NOMO-1 (cell line): ENCODE data around the gene ASRGL1.

Experiments
- DNase-seq, 2 experiments: peaks; one replicate each; lab custom pipeline; 2025; ENCODE audit not compliant: unreplicated experiment in 2 of 2; lab: John Stamatoyannopoulos, UW

ASRGL1 gene

GRCh38 chr11:62392506-62392905 is 55.3 kb downstream of the ASRGL1 start:
- DNase-seq = no peak

- no peak for DNase-seq
Measured at GRCh38 chr11:62393061-62393611, 55.9 kb downstream of the ASRGL1 start.

- DNase-seq = no peak
Measured at GRCh38 chr11:62393735-62394134, 56.5 kb downstream of the ASRGL1 start.

GRCh38 chr11:62394825-62395538 is 57.7 kb downstream of the ASRGL1 start:
- peak; percentile 38 to 90 for DNase-seq

GRCh38 chr11:62395885-62396551 is 58.8 kb downstream of the ASRGL1 start:
- DNase-seq = no peak

DNA sequence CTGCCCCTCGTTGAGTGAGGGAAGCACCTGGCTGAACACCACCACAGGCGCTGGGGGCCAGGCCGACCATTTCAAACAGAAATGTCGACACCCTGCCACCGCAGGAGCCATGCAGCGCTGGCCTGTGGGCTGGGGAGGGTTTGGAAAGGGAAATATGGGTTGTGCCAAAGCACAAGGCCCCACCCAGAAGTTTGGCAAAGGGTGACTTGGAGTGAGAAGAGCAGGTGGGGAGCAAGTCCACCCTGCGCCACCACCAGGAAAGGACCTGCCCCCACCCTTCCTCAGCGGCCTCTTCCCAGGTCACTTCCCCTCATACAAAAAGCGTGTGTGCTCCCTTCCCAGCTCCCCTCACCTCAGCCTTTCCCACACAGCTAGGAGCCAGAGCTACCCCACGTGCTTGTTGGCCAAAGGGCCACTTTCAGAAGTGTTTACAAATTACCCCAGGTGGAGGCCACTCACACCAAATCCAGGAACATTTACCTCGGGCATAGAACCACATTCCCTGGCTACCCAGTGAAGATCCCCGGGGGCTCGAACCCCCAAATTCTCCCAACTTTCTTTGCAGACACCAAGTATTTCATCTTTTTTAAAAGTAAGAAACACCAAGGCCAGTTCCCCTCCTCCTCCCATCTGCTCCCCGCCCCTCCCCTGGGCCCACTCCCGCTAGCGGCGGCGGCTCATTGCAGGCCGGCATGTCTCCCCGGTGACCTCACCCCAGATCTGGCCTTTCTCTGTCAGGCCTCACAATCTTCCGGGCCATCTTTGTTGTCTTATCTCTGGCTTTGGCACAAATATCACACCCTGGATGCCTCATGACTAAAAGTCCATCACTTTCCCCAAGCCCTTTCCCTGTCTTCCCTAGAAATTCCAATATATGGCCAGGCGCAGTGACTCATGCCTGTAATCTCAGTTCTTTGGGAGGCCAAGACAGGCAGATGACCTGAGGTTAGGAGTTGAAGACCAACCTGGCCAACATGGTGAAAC is 61.1 kb downstream of the ASRGL1 start:
- peak; percentile 30 to 40 for DNase-seq

DNA sequence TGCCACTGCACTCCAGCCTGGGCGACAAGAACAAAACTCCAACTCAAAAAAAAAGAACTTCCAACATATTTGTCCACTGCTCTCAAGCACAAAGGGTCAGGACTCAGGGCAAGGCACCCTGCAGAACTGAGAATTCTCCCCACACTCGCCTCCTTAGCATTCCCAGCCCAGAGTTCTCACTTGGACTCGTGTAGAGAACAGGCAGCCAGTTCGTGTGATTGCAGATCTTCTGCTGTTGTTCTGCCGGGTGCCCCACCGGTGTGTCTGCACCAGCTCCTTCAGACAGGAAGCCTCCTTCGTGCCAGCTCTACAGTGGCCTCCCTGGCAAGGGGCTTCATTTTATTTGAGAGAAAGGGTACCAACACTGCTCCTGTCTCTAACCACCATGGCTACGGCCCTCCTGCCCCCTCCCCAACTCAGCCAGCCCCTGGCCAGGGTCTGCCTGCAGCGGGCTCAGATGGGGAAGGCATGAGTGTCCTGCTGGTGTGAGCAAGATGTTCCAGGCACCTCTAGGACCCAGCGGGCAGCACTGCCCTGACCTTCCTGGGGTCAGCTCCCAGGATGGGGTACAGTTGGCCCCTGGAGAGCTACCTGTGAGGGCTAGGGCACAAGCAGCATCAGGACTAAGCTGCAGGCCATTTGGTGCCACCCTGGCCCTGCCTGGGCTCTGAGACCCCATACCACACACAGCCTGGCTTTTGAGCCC is 62.1 kb downstream of the ASRGL1 start:
- no peak for DNase-seq

GRCh38 chr11:62399878-62400266 is 62.6 kb downstream of the ASRGL1 start:
- DNase-seq = no peak

- no peak for DNase-seq
Measured at GRCh38 chr11:62400281-62400680, 63.0 kb downstream of the ASRGL1 start.

DNA sequence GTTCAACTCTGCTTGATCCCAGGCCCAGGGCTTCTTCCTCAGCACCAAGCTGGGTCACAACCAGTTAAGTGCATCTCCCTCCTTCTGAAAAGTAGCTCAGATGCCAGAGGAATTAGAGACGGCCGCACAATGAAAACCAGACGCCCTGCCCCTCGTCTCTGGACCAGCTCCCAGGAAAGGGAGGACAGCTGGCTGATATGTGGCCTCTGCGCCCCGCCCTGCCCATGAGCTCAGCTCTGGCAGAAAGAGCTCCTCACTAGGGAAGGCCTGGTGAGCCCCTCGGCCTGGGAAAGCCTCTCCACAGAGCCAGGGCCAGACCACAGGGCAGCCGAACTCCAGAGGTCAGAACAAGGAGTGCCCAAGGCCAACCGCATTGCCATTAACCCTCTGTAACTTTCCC is 63.5 kb downstream of the ASRGL1 start:
- no peak for DNase-seq

GRCh38 chr11:62401356-62401755 is 64.1 kb downstream of the ASRGL1 start:
- no peak for DNase-seq

DNA sequence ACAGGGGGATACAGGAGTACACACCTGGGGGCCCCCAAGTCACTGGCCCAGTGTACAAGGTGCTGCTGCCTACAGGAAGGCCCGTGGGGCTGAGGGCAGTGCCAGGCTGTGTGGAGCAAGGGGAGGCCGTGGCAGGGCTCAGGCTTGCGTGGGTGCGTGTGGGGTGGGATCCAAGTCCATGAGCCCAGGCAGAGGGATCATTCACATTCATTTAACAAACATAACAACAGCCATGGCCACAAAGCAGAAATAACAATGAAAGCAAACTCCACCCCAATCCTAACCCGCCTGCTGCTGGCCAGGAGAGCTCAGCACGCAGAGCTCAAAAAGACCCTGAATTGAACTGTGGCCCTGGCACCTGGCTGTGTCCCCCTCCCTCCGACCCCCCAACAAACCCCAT is 64.6 kb downstream of the ASRGL1 start:
- no peak for DNase-seq

DNA sequence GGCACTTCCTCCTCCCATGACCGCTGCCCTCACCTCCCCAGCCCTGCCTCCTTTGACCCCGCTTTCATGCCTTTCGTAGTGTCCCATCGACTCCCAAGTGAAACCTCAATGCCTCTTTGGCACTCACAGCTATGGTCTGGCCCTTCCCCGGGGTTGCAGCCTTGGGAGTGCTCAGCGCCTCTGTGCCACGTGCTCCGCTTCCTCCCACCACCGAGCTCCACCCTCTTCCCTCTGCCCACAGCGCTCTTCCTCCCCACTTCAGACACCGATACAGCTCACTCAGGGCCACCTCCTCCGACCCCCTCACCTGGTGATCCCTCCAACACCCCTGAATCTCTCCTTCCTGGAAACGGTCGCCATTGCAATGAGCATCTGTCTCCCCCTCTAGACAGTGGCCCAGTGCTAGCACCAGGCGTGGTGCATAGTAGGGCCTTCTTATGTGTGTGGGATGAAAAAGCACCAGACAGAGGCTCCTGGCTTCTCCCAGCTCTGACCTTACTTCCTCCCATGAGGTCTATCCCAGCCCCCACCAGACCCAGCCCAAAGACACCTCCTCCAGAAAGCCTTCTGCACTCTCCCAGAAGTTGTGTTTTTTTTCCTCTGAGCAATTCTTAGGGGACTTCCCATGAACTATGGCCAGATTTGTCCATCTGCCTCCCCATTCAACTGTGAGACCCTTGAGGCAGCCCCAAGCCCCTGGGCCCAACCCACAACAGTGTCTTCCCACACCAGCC is 65.1 kb downstream of the ASRGL1 start:
- DNase-seq = peak; percentile 61 to 69

GRCh38 chr11:62402960-62403730 is 65.9 kb downstream of the ASRGL1 start:
- DNase-seq = no peak

- DNase-seq = no peak
Measured at GRCh38 chr11:62404435-62404834, 67.2 kb downstream of the ASRGL1 start.

- no peak for DNase-seq
Measured at GRCh38 chr11:62404901-62405300, 67.7 kb downstream of the ASRGL1 start.

DNA sequence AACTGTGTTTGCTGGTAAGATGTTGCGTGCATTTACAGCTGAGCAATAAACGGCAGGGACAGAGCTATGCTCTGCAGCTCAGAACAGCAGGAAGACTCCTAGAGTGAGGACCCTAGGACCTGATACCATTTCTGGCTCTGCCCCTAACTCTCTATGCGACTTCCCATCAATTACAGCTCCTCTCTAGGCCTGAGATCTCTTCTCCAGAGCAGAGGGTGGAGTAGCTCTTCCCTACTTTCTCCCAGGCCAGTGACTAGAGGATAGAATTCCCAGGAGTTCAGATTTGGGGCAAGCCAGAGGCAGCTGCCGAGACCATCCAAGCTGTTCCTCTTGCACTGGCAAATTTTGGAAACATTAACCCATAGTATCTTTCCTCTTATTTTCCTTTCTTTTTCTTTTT is 68.8 kb downstream of the ASRGL1 start:
- no peak for DNase-seq

DNA sequence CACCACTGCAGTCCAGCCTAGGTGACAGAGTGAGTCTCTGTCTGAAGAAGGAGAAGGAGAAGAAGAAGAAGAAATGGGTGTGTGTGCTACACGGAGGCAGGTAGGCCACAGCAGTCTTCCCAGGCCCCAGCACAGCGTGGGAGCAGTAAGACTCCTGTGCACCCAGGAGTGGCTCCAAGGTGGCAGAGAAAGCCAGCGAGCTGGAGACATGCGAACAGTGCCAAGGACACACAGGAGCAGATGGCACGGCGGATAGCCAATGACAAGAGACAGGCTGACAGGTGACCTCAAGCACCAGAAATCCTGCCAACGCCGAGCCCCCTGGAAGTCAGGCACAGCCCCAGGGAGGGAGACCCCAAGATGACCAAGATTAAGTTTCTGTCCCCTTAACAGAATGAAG is 72.6 kb downstream of the ASRGL1 start:
- no peak for DNase-seq

DNA sequence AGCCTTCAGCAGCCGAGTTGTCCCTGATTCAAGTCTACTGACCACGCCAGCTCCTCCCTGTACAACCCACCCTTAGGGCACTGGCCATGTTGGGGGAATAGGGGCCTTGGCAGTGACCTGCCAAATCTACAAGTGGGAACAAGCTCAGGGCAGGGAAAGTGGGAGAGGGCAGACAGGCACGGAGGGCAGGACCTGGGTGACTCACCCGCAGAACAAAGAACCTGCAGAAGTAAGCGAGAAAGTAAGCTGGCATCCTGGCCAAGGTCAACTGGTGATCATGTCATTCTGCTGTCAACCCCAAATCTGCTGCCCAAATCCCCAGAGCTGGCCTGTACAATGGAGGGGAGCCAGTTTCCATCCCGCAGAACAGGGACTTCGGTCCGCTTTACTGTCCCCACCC is 73.7 kb downstream of the ASRGL1 start:
- no peak for DNase-seq
